ENCODE data around the gene SLC12A3.

SLC12A3 gene

GRCh38 chr16:56946767-56947603 is 82.0 kb downstream of the SLC12A3 start:
- peak; percentile 13 for DNase-seq

GRCh38 chr16:56947604-56947995 is 82.6 kb downstream of the SLC12A3 start:
- no peak for DNase-seq

GRCh38 chr16:56948234-56948633 is 83.2 kb downstream of the SLC12A3 start:
- DNase-seq = no peak

GRCh38 chr16:56950051-56950450 is 85.0 kb downstream of the SLC12A3 start:
- DNase-seq = no peak

GRCh38 chr16:56950455-56950854 is 85.4 kb downstream of the SLC12A3 start:
- no peak for DNase-seq

- DNase-seq = peak; percentile 88
Measured at GRCh38 chr16:56950881-56951771, 86.1 kb downstream of the SLC12A3 start.

GRCh38 chr16:56953006-56953405 is 88.0 kb downstream of the SLC12A3 start:
- DNase-seq = no peak

GRCh38 chr16:56956076-56956475 is 91.1 kb downstream of the SLC12A3 start:
- DNase-seq = no peak

GRCh38 chr16:56956756-56957155 is 91.7 kb downstream of the SLC12A3 start:
- no peak for DNase-seq

- no peak for DNase-seq
Measured at GRCh38 chr16:56960681-56961281, 95.8 kb downstream of the SLC12A3 start.

- no peak for DNase-seq
Measured at GRCh38 chr16:56961386-56961785, 96.4 kb downstream of the SLC12A3 start.

- no peak for DNase-seq
Measured at GRCh38 chr16:56961851-56962281, 96.9 kb downstream of the SLC12A3 start, which contains the start of gene CETP. TSS of gene CETP (plus strand) at chr16:56961950. CDS start at chr16:56961980, 30 bp downstream.

GRCh38 chr16:56964243-56965148 is 99.5 kb downstream of the SLC12A3 start:
- peak; percentile 91 for DNase-seq
